ENCODE measurements around the gene TMEM131. TPM values are rescaled to one million over a fixed set of nuclear protein-coding genes. Genes with fewer than 3 reads are reported as not detected.

The TMEM131 gene
- total and polyA plus RNA-seq, 4 donors = 25.3 to 39.4 (median 38.1) TPM

DNA sequence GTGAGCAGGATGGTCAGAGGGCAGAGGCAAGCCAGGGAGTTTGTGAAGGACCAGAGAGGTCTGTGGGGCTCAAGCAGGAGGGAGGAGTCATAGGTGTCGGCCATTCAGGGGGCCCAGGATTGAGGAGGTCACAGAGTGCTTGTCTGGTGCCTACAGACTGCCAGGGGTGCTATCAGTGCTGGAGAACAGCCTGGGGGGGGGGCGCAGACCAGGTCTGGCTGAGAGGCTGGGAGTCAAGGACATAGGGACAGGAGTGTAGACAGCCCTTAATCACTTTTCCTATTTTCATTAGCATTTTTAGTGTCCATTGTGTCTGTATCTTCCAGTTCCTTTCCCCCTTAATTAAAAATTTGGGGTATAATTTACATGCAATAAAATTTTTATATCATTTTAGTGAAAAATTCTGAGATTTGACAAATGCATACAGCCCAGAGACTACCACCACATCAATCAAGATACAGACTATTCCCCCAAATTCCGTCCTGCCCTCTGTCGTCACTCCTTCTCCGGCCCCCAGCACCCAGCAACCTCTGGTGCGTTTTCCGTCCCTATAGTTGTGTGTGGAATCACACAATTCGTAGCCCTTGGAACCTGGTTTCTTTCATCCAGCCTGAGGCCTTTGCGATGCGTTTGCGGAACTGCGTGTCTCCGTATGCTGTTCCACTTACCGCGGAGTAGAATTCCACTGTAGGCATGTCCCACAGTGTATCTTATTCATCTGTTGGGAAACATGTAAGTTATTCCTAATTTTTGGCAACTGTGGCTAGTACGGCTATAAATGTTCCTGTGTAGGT is 276.2 kb downstream of the TMEM131 start:
- Histone ChIP-seq H3K9me3 (ENCODE audit: control insufficient read depth, insufficient read depth, low read length) (no peaks in the 10 kb centered on the region), H3K27me3 (ENCODE audit: control insufficient read depth, insufficient read depth, low read length) (peaks cover 14% of the 10 kb centered on the region), H3K4me1 (ENCODE audit: control insufficient read depth, insufficient read depth, low read length) (peaks cover 6% of the 10 kb centered on the region), H3K36me3 (ENCODE audit: control insufficient read depth, insufficient read depth, low read length) (no peaks in the 10 kb centered on the region), H3K27ac (ENCODE audit: low read depth, low read length) (no peak overlapping the region), H3K4me3 (ENCODE audit: low read depth, low read length) (no peak overlapping the region)
- 91% methylated on average over 11 of the region's 16 CpGs for WGBS (ENCODE audit: insufficient coverage)
- no peak for DNase-seq (ENCODE audit: low read depth in 4 of 6, low spot score in 6 of 6)

DNA sequence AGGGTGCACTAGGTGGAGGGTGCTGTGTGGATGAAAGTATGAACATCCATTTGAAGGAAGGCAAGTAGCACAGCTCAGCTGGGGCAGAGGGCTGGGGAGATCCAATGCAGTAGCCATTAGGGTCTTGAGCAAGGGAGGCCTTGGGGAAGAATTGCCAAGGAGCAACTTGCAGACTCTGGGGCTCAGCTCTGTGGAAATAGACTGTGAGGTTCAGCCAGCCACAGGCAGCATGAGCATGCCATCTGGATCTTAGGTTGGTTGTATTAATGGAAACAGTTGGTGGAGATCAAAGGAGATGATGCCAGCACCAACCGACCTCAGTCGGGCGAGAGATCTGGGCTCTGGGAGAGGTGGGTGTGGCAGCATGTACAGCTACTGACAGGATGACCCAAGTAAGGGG is 276.8 kb downstream of the TMEM131 start:
- peaks cover under 1% of the 10 kb centered on the region for H3K4me1 ChIP-seq (ENCODE audit: control insufficient read depth, insufficient read depth, low read length)
- peaks cover 7% of the 10 kb centered on the region for H3K27me3 ChIP-seq (ENCODE audit: control insufficient read depth, insufficient read depth, low read length)
- DNase-seq (ENCODE audit: low read depth in 4 of 6, low spot score in 6 of 6) = no peak
- no peak overlapping the region for H3K27ac ChIP-seq (ENCODE audit: low read depth, low read length)
- H3K4me3 ChIP-seq (ENCODE audit: low read depth, low read length) = no peak overlapping the region
- no peaks in the 10 kb centered on the region for H3K9me3 ChIP-seq (ENCODE audit: control insufficient read depth, insufficient read depth, low read length)
- no peaks in the 10 kb centered on the region for H3K36me3 ChIP-seq (ENCODE audit: control insufficient read depth, insufficient read depth, low read length)
- WGBS (ENCODE audit: insufficient coverage) = 87% methylated on average over 3 of the region's 3 CpGs

DNA sequence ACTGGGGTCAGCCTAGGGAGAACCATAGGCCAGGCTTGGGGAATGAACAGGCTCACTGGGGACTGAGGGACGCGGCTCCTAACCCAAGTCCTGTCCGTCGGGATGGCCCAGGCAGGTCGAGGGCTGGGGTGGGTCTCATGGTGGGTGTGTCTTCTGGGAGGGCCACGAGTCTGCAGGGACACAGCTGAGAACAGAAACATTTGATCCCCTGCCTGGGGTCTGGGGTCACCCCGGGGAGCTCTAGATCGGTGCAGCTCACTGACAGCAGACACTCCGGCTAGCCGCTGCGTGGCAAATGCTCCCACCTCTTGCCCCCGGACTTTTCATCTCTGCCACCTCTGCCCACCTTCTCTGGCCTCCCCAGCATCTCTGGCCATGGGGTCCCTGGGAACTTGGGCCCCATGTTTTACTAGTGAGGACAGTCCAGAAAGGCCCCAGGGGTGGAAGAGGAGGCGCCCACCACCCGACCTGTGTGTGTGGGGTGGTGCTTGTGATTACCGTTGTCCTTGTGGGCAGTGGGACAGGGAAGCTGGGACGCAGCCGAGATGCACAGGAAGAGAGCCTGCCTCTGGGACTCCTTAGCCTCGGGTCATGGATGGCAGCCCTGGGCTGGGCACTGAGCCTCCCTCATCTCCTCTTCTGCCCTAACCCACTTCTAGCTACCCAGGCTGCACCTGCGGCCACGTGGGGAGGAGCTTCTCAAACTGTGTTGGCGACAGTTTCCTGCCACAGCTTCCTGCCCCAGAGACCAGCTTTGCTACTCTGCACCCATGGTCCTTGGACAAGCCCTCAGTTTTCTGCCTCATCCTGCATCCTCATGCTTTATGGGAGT is 277.5 kb downstream of the TMEM131 start:
- Histone ChIP-seq H3K27me3 (ENCODE audit: control insufficient read depth, insufficient read depth, low read length) (peaks cover 1% of the 10 kb centered on the region), H3K27ac (ENCODE audit: low read depth, low read length) (no peak overlapping the region), H3K4me1 (ENCODE audit: control insufficient read depth, insufficient read depth, low read length) (peaks cover 4% of the 10 kb centered on the region), H3K4me3 (ENCODE audit: low read depth, low read length) (no peak overlapping the region), H3K9me3 (ENCODE audit: control insufficient read depth, insufficient read depth, low read length) (no peaks in the 10 kb centered on the region), H3K36me3 (ENCODE audit: control insufficient read depth, insufficient read depth, low read length) (no peaks in the 10 kb centered on the region)
- WGBS (ENCODE audit: insufficient coverage) = 83% methylated on average over 21 of the region's 21 CpGs
- no peak for DNase-seq (ENCODE audit: low read depth in 4 of 6, low spot score in 6 of 6)

DNA sequence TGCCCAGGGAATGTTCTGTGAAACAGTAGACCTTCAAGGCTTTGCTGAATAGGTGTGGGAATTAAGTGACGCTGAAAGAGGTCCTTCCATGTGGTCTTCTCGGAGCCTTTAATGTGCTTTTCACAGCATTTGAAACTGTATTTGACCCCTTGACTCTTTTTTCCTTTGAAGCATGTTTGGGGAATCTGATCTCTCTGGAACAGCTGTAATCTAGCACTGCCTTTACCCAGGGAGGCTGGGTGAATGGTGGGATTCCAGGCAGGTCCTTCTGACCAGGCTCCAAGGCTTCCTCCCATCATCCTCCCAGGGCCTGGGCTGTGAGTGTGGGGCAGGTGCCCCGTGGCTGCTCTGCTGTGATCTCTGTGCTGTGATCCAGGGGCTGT is 278.1 kb downstream of the TMEM131 start:
- no peak overlapping the region for H3K27ac ChIP-seq (ENCODE audit: low read depth, low read length)
- DNase-seq (ENCODE audit: low read depth in 4 of 6, low spot score in 6 of 6) = no peak
- H3K27me3 ChIP-seq (ENCODE audit: control insufficient read depth, insufficient read depth, low read length) = no peaks in the 10 kb centered on the region
- H3K4me1 ChIP-seq (ENCODE audit: control insufficient read depth, insufficient read depth, low read length) = peaks cover 11% of the 10 kb centered on the region
- no peaks in the 10 kb centered on the region for H3K9me3 ChIP-seq (ENCODE audit: control insufficient read depth, insufficient read depth, low read length)
- no peak overlapping the region for H3K4me3 ChIP-seq (ENCODE audit: low read depth, low read length)
- no peaks in the 10 kb centered on the region for H3K36me3 ChIP-seq (ENCODE audit: control insufficient read depth, insufficient read depth, low read length)
- 69% methylated on average over 3 of the region's 3 CpGs for WGBS (ENCODE audit: insufficient coverage)

DNA sequence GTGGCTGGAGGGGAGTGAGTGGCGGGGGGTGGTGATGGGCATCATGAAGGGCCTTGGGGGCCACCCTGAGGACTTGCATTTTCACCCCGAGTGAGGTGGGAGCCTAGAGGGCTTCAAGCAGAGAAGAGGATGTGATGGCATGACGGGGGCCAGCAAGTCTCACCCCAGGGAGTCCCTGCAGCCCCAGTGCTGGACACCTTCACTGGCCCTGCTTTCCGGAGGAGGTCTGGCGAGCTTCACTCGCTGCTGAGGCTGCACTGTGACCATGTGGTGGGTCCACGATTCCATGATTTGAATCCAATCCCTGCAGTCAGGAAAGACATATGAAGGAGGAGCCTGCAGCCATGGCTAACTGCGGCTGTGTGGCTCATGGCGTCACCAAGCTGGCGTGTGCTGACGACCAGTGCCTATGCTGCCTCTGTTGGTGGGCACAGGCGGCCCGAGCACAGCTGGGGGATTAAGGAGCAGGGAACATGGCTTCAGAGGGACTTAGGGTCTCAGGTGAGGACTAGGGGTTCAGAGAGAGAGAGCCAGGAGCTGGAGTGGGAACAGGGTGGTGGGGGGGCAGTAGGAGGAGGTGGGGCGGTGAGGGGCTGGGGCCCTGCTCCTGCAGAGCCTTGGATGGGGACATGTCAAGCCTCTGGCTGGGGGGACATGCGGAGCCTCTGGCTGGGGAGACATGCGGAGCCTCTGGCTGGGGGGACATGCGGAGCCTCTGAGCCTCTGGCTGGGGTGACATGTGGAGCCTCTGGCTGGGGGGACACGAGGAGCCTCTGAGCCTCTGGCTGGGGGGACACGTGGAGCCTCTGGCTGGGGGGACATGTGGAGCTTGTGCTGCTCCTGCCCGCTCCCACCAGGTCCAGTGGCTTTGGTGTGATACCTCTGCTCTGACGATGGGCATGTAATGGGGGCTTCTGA is 278.8 kb downstream of the TMEM131 start:
- H3K9me3 ChIP-seq (ENCODE audit: control insufficient read depth, insufficient read depth, low read length) = no peaks in the 10 kb centered on the region
- H3K36me3 ChIP-seq (ENCODE audit: control insufficient read depth, insufficient read depth, low read length) = no peaks in the 10 kb centered on the region
- no peak overlapping the region for H3K27ac ChIP-seq (ENCODE audit: low read depth, low read length)
- peaks cover 13% of the 10 kb centered on the region for H3K4me1 ChIP-seq (ENCODE audit: control insufficient read depth, insufficient read depth, low read length)
- no peak for DNase-seq (ENCODE audit: low read depth in 4 of 6, low spot score in 6 of 6)
- no peaks in the 10 kb centered on the region for H3K27me3 ChIP-seq (ENCODE audit: control insufficient read depth, insufficient read depth, low read length)
- WGBS (ENCODE audit: insufficient coverage) = 87% methylated on average over 21 of the region's 21 CpGs
- no peak overlapping the region for H3K4me3 ChIP-seq (ENCODE audit: low read depth, low read length)

DNA sequence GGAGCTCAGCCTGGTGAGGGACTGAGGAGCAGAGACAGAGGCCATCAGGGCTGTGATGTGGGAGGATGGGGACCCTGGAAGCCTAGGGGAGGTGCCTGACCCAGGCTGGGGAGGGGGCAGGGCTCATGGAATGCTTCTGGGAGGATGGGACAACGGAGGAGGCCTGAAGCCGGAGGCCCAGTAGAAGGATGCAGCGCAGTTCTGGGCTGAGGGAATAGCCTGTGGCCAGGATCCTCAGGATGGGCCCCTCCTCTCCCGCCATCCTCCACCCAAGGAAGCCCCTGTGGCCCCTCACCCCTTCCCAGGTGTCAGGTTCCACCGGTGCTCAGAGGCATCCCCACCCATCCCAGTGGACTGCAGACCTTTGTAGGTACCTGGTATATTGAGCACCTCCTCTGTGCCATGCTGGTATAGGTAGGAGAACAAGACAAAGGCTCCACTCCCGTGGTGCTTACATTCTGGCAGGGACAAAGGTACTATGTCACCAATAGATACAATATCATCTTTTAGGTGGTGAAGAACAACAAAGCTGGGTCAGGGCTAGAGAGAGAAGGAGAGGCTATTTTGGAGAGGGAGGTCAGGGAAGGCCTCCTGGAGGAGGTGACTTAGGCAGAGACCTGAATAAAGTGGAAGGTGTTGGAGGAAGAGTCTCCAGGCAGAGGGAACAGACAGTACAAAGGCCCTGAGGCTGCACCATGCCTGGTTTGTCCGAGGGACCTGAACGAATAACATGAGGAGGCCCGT is 279.6 kb downstream of the TMEM131 start:
- DNase-seq (ENCODE audit: low read depth in 4 of 6, low spot score in 6 of 6) = no peak
- Histone ChIP-seq H3K36me3 (ENCODE audit: control insufficient read depth, insufficient read depth, low read length) (no peaks in the 10 kb centered on the region), H3K27ac (ENCODE audit: low read depth, low read length) (no peak overlapping the region), H3K27me3 (ENCODE audit: control insufficient read depth, insufficient read depth, low read length) (no peaks in the 10 kb centered on the region), H3K9me3 (ENCODE audit: control insufficient read depth, insufficient read depth, low read length) (no peaks in the 10 kb centered on the region), H3K4me3 (ENCODE audit: low read depth, low read length) (no peak overlapping the region), H3K4me1 (ENCODE audit: control insufficient read depth, insufficient read depth, low read length) (peaks cover 13% of the 10 kb centered on the region)
- 78% methylated on average over 6 of the region's 9 CpGs for WGBS (ENCODE audit: insufficient coverage)

DNA sequence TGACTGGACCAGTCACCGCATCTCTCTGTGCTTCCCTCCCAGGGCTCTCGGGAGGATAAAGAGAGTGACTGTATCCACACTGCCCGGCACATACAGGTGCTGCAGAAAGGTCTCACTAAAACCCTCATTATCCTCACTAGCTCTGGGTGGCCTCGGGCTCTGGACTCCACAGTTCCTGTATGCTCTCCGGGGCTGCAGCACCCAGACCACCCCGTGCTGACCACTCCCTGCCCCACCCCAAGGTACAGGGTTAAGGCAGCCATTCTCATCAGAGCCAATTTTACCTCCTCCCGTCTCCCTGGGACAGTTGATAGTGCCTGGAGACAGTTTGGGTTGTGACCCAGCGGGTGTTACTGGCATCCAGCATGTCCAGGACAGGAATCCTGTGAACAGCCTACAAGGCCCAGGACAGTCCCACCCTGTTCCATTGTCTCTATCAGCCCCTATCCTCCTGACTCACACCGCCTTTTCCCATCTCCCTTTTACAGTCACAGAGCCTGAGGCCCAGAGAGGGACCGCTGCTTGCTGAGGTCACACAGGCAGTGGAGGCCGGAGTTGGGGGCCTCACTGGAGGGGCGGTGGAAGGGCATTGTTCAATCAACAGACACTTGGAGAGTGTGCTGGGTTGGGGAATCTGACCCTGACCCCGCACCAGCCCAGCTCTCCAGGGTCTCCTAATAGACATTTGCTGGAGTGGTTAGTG is 280.6 kb downstream of the TMEM131 start:
- Histone ChIP-seq H3K27me3 (ENCODE audit: control insufficient read depth, insufficient read depth, low read length) (no peaks in the 10 kb centered on the region), H3K9me3 (ENCODE audit: control insufficient read depth, insufficient read depth, low read length) (no peaks in the 10 kb centered on the region), H3K36me3 (ENCODE audit: control insufficient read depth, insufficient read depth, low read length) (no peaks in the 10 kb centered on the region), H3K27ac (ENCODE audit: low read depth, low read length) (no peak overlapping the region), H3K4me3 (ENCODE audit: low read depth, low read length) (no peak overlapping the region), H3K4me1 (ENCODE audit: control insufficient read depth, insufficient read depth, low read length) (peaks cover 13% of the 10 kb centered on the region)
- DNase-seq (ENCODE audit: low read depth in 4 of 6, low spot score in 6 of 6) = no peak
- 96% methylated on average over 7 of the region's 13 CpGs for WGBS (ENCODE audit: insufficient coverage)

DNA sequence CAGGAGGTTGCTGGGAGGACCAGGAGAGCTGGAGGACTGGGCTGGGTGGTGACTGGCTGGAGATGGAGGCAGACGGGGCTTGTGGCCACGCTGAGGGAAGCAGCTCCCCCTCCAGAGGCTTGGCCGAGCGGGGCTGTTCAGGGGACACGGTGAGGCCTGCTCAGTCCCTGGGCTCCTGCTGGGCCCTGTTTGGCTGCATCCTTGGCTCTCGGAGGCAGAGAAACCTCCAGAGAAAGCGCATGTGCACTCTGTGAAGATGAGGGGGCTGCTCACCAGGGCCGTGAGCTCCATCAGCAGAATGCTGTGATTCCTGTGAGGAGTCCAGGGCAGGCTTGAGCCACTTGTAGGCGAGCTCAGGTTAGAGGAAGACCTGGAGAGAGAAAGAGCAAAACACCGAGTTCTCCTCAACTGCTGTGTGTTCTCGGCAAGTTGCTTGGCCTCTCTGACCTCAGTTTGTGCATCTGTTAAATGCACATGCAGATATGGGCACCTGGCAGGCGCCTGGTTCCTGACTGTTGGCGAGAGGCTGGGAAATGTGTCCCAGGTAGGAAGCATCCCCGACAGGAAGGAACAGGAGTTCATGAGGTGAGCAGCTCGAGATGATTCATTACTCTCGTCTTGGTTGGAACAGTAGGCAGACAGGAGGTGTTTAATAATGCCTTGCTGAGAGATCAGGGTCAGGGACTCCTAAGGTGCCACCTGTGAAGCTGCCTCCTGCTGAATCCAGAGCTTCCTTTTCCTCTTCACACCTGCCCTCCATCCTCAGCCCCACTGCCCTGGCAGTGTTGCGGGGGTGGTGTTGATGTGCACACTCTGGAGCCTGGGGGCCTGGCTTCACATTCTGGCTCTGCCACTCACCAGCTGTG is 281.4 kb downstream of the TMEM131 start:
- Histone ChIP-seq H3K27me3 (ENCODE audit: control insufficient read depth, insufficient read depth, low read length) (no peaks in the 10 kb centered on the region), H3K9me3 (ENCODE audit: control insufficient read depth, insufficient read depth, low read length) (no peaks in the 10 kb centered on the region), H3K27ac (ENCODE audit: low read depth, low read length) (no peak overlapping the region), H3K4me1 (ENCODE audit: control insufficient read depth, insufficient read depth, low read length) (peaks cover 13% of the 10 kb centered on the region), H3K4me3 (ENCODE audit: low read depth, low read length) (no peak overlapping the region), H3K36me3 (ENCODE audit: control insufficient read depth, insufficient read depth, low read length) (no peaks in the 10 kb centered on the region)
- 79% methylated on average over 15 of the region's 17 CpGs for WGBS (ENCODE audit: insufficient coverage)
- DNase-seq (ENCODE audit: low read depth in 4 of 6, low spot score in 6 of 6) = no peak

Measured in spinal cord (tissue), 10 donors.